ENCODE data around the gene LZTR1. TPM values are rescaled to one million over a fixed set of nuclear protein-coding genes. Genes with fewer than 3 reads are reported as not detected.
"Not testable (repeated sequence)": the region's sequence is repeated elsewhere in the genome, so short reads cannot be mapped to it uniquely, and the experiment has no call there.

Gene LZTR1
- total and polyA plus RNA-seq, 2 experiments from 2014 or later, result 9.2 to 39.9 TPM

- TF ChIP-seq, protein P1, sequence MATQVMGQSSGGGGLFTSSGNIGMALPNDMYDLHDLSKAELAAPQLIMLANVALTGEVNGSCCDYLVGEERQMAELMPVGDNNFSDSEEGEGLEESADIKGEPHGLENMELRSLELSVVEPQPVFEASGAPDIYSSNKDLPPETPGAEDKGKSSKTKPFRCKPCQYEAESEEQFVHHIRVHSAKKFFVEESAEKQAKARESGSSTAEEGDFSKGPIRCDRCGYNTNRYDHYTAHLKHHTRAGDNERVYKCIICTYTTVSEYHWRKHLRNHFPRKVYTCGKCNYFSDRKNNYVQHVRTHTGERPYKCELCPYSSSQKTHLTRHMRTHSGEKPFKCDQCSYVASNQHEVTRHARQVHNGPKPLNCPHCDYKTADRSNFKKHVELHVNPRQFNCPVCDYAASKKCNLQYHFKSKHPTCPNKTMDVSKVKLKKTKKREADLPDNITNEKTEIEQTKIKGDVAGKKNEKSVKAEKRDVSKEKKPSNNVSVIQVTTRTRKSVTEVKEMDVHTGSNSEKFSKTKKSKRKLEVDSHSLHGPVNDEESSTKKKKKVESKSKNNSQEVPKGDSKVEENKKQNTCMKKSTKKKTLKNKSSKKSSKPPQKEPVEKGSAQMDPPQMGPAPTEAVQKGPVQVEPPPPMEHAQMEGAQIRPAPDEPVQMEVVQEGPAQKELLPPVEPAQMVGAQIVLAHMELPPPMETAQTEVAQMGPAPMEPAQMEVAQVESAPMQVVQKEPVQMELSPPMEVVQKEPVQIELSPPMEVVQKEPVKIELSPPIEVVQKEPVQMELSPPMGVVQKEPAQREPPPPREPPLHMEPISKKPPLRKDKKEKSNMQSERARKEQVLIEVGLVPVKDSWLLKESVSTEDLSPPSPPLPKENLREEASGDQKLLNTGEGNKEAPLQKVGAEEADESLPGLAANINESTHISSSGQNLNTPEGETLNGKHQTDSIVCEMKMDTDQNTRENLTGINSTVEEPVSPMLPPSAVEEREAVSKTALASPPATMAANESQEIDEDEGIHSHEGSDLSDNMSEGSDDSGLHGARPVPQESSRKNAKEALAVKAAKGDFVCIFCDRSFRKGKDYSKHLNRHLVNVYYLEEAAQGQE (IDR thresholded peaks at IDR 0.05; ENCODE audit: unreplicated experiment), result no peak
- TF ChIP-seq NANOG (IDR thresholded peaks at IDR 0.05; ENCODE audit: borderline replicate concordance), result no peak
- TF ChIP-seq, protein P2, sequence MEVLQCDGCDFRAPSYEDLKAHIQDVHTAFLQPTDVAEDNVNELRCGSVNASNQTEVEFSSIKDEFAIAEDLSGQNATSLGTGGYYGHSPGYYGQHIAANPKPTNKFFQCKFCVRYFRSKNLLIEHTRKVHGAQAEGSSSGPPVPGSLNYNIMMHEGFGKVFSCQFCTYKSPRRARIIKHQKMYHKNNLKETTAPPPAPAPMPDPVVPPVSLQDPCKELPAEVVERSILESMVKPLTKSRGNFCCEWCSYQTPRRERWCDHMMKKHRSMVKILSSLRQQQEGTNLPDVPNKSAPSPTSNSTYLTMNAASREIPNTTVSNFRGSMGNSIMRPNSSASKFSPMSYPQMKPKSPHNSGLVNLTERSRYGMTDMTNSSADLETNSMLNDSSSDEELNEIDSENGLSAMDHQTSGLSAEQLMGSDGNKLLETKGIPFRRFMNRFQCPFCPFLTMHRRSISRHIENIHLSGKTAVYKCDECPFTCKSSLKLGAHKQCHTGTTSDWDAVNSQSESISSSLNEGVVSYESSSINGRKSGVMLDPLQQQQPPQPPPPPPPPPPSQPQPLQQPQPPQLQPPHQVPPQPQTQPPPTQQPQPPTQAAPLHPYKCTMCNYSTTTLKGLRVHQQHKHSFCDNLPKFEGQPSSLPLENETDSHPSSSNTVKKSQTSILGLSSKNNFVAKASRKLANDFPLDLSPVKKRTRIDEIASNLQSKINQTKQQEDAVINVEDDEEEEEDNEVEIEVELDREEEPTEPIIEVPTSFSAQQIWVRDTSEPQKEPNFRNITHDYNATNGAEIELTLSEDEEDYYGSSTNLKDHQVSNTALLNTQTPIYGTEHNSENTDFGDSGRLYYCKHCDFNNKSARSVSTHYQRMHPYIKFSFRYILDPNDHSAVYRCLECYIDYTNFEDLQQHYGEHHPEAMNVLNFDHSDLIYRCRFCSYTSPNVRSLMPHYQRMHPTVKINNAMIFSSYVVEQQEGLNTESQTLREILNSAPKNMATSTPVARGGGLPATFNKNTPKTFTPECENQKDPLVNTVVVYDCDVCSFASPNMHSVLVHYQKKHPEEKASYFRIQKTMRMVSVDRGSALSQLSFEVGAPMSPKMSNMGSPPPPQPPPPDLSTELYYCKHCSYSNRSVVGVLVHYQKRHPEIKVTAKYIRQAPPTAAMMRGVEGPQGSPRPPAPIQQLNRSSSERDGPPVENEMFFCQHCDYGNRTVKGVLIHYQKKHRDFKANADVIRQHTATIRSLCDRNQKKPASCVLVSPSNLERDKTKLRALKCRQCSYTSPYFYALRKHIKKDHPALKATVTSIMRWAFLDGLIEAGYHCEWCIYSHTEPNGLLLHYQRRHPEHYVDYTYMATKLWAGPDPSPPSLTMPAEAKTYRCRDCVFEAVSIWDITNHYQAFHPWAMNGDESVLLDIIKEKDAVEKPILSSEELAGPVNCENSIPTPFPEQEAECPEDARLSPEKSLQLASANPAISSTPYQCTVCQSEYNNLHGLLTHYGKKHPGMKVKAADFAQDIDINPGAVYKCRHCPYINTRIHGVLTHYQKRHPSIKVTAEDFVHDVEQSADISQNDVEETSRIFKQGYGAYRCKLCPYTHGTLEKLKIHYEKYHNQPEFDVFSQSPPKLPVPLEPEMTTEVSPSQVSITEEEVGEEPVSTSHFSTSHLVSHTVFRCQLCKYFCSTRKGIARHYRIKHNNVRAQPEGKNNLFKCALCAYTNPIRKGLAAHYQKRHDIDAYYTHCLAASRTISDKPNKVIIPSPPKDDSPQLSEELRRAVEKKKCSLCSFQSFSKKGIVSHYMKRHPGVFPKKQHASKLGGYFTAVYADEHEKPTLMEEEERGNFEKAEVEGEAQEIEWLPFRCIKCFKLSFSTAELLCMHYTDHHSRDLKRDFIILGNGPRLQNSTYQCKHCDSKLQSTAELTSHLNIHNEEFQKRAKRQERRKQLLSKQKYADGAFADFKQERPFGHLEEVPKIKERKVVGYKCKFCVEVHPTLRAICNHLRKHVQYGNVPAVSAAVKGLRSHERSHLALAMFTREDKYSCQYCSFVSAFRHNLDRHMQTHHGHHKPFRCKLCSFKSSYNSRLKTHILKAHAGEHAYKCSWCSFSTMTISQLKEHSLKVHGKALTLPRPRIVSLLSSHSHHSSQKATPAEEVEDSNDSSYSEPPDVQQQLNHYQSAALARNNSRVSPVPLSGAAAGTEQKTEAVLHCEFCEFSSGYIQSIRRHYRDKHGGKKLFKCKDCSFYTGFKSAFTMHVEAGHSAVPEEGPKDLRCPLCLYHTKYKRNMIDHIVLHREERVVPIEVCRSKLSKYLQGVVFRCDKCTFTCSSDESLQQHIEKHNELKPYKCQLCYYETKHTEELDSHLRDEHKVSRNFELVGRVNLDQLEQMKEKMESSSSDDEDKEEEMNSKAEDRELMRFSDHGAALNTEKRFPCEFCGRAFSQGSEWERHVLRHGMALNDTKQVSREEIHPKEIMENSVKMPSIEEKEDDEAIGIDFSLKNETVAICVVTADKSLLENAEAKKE (CRISPR knock-in tag; IDR thresholded peaks at IDR 0.05), result no peak
Observed at GRCh38 chr22:20933910-20934309, 48.2 kb upstream of the LZTR1 start (continued).

- peaks cover 49% of the 10 kb centered on the region for H3K36me3 Mint-ChIP-seq (ENCODE audit: low read depth)
- not testable (repeated sequence) for H3K27me3 ChIP-seq (ENCODE audit: insufficient read depth); H3K9me3 Mint-ChIP-seq; H3K27ac Mint-ChIP-seq; H3K4me3 Mint-ChIP-seq; H3K4me3 ChIP-seq; H2AFZ ChIP-seq; H3K4me1 Mint-ChIP-seq; H3K4me2 ChIP-seq; H3F3A ChIP-seq (replicated peaks; ENCODE audit: low read depth); ATAC-seq; H3K4me1 ChIP-seq (ENCODE audit: insufficient read depth); H3K27me3 Mint-ChIP-seq (ENCODE audit: insufficient read depth, low read depth, poor library complexity); H3K9me2 ChIP-seq (ENCODE audit: insufficient read depth); DNase-seq (ENCODE audit: low spot score)
- Histone ChIP-seq H3K79me2 (replicated peaks; ENCODE audit: insufficient read depth) (peaks cover 100% of the 10 kb centered on the region), H3K27ac (ENCODE audit: low read depth) (0 out of 2 replicates have a peak overlapping the region, but pooled peaks have one; percentile 55), H4K20me1 (replicated peaks; ENCODE audit: insufficient read depth) (peaks cover 94% of the 10 kb centered on the region), H3K36me3 (ENCODE audit: insufficient read depth) (peaks cover 25% of the 10 kb centered on the region)
Observed at GRCh38 chr22:20935049-20935448, 47.0 kb upstream of the LZTR1 start.

- peaks cover 94% of the 10 kb centered on the region for H4K20me1 ChIP-seq (replicated peaks; ENCODE audit: insufficient read depth)
- not testable (repeated sequence) for H3K4me2 ChIP-seq; H3K4me3 ChIP-seq; H3K9me2 ChIP-seq (ENCODE audit: insufficient read depth); H3F3A ChIP-seq (replicated peaks; ENCODE audit: low read depth); H3K9me3 Mint-ChIP-seq; H3K4me3 Mint-ChIP-seq; ATAC-seq; H3K27me3 Mint-ChIP-seq (ENCODE audit: insufficient read depth, low read depth, poor library complexity); H3K27me3 ChIP-seq (ENCODE audit: insufficient read depth); DNase-seq (ENCODE audit: low spot score); H2AFZ ChIP-seq; H3K27ac ChIP-seq (ENCODE audit: low read depth)
- peaks cover 11% of the 10 kb centered on the region for H3K4me1 ChIP-seq (ENCODE audit: insufficient read depth)
- Mint-ChIP-seq H3K36me3 (ENCODE audit: low read depth) (peaks cover 49% of the 10 kb centered on the region), H3K27ac (peak overlapping the region; percentile 53; the same call in 1 of the 2 replicates), H3K4me1 (peaks cover 10% of the 10 kb centered on the region; the same call in 2 of the 3 replicates)
- H3K36me3 ChIP-seq (ENCODE audit: insufficient read depth), result peaks cover 25% of the 10 kb centered on the region
- peaks cover 100% of the 10 kb centered on the region for H3K79me2 ChIP-seq (replicated peaks; ENCODE audit: insufficient read depth)
Observed at GRCh38 chr22:20935780-20936539, 46.1 kb upstream of the LZTR1 start.
